HG03575 (cell line): Measurements from ENCODE around the gene FTO.

Experiments
- ATAC-seq: cut with Tn5 transposase; IDR thresholded peaks from one replicate; pipeline ENCODE4 v1.9.1; 2021; ENCODE audit not compliant: unreplicated experiment, insufficient number of reproducible peaks, low FRiP score; ENCODE audit errors: extremely low read depth

Gene FTO

GRCh38 chr16:53704445-53704813 lies 473 bp downstream of the FTO start:
- ATAC-seq = no peak

- ATAC-seq = no peak
Measured at GRCh38 chr16:53707671-53708070, 3.7 kb downstream of the FTO start.

GRCh38 chr16:53708490-53708889 lies 4.5 kb downstream of the FTO start:
- no peak for ATAC-seq

GRCh38 chr16:53711390-53711789 lies 7.4 kb downstream of the FTO start:
- ATAC-seq = no peak

GRCh38 chr16:53712065-53712464 lies 8.1 kb downstream of the FTO start:
- ATAC-seq = no peak

- no peak for ATAC-seq
Measured at GRCh38 chr16:53713403-53714204, 9.6 kb downstream of the FTO start.

GRCh38 chr16:53714205-53715022 lies 10.5 kb downstream of the FTO start:
- ATAC-seq = no peak

GRCh38 chr16:53715023-53715384 lies 11.0 kb downstream of the FTO start:
- ATAC-seq = no peak

GRCh38 chr16:53717577-53717976 lies 13.6 kb downstream of the FTO start:
- no peak for ATAC-seq

- no peak for ATAC-seq
Measured at GRCh38 chr16:53721017-53721416, 17.1 kb downstream of the FTO start.

- no peak for ATAC-seq
Measured at GRCh38 chr16:53726625-53727024, 22.7 kb downstream of the FTO start.

GRCh38 chr16:53730693-53731092 lies 26.7 kb downstream of the FTO start:
- ATAC-seq = no peak

- ATAC-seq = no peak
Measured at GRCh38 chr16:53732296-53732929, 28.5 kb downstream of the FTO start.

- ATAC-seq = no peak
Measured at GRCh38 chr16:53734908-53735307, 31.0 kb downstream of the FTO start.

GRCh38 chr16:53736297-53736696 lies 32.3 kb downstream of the FTO start:
- ATAC-seq = no peak

- no peak for ATAC-seq
Measured at GRCh38 chr16:53737552-53737951, 33.6 kb downstream of the FTO start.

GRCh38 chr16:53740476-53740875 lies 36.5 kb downstream of the FTO start:
- no peak for ATAC-seq

GRCh38 chr16:53740933-53741531 lies 37.1 kb downstream of the FTO start:
- ATAC-seq = no peak

- no peak for ATAC-seq
Measured at GRCh38 chr16:53741546-53741945, 37.6 kb downstream of the FTO start.

- ATAC-seq = no peak
Measured at GRCh38 chr16:53743149-53743566, 39.2 kb downstream of the FTO start.
